Transverse colon (tissue), 4 donors: Measurements from ENCODE around the gene NAT8.
"Not testable (repeated sequence)": the region's sequence is repeated elsewhere in the genome, so short reads cannot be mapped to it uniquely, and the experiment has no call there.

ENCODE experiments used
- CTCF ChIP-seq, 5 experiments: fragments of 200-600 bp in 3 of 5; fragments of 450-650 bp in 2 of 5; sonication (generic) in 3 of 5; IDR thresholded peaks; 1 replicate in 2 of 5; 2 replicates in 3 of 5; pipeline ENCODE4 v1.5.1; 2016 to 2017; ENCODE audit warnings: antibody characterized with exemption in 5 of 5, inconsistent platforms in 3 of 5, mild to moderate bottlenecking in 2 of 5, moderate library complexity in 1 of 5
- EP300 ChIP-seq: sonication (generic); formaldehyde crosslinking; IDR thresholded peaks from one replicate; pipeline ENCODE4 v1.6.1; 2017; ENCODE audit warnings: antibody characterized with exemption, low read depth
- POLR2A ChIP-seq: fragments of 450-650 bp; IDR thresholded peaks from one replicate; pipeline ENCODE4 v1.6.1; 2016; ENCODE audit warnings: antibody characterized with exemption, mild to moderate bottlenecking, moderate library complexity
- POLR2AphosphoS5 ChIP-seq, 3 donors: sonication (generic); formaldehyde crosslinking; IDR thresholded peaks; one replicate each; pipeline ENCODE4 v1.6.1; 2016; ENCODE audit warnings: antibody characterized with exemption in 3 of 3

- not testable (repeated sequence) for TF ChIP-seq EP300; CTCF (IDR thresholded peaks at IDR 0.05); POLR2AphosphoS5 (IDR thresholded peaks at IDR 0.05); POLR2A
Measured at GRCh38 chr2:73603099-73603588, 39.1 kb downstream of the NAT8 start.
